ENCODE data around the gene KRTCAP2.
A peak's percentile ranks its signal among the peaks of the same experiment; 100 is the strongest.

- TF ChIP-seq CTCF (IDR thresholded peaks at IDR 0.05) (peak in 1 of 4 experiments; percentile 4), POLR2AphosphoS5 (IDR thresholded peaks at IDR 0.05) (peak; percentile 55)
Observed at GRCh38 chr1:155128755-155129473, 44.2 kb downstream of the KRTCAP2 start.

All from prostate gland (tissue), 2 donors.